HG03571 (cell line): Measurements from ENCODE around the gene PAFAH1B2.
"Not testable (repeated sequence)": the region's sequence is repeated elsewhere in the genome, so short reads cannot be mapped to it uniquely, and the experiment has no call there.

Experiments
- ATAC-seq: cut with Tn5 transposase; IDR thresholded peaks from one replicate; pipeline ENCODE4 v1.9.1; 2021; ENCODE audit not compliant: unreplicated experiment

The PAFAH1B2 gene

DNA sequence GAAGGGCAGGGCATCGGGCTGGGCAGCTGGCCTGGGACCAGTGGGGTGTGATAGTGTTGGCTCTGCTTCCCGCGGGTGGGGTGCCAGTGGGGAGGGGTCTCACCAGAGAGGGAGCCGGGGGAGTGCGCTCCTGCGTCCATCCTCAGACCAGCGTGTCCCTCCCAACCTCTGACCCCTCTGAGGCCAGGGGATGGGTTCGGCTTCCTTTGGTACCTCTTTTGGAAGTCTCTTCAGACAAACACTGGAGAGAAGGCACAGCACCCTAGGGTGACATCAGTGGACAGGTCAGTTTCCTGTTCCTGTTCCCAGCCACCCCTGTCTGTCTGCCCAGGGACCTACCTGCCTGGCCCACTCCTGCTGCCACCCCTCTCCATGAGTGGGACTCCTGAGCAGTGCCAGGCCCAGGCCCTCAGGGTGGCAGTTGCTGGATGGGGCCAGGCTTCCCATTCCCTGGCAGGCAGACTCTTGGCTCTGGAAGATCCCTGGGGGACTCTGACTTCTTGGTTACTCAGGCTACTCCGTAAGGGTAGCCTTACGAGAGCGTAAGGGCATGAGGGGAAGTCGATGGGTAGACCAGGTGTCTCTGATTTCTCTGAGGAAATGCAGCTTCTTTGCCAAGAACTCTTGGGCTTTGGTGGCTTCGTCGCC is 57.7 kb downstream of the PAFAH1B2 start:
- ATAC-seq: no peak

DNA sequence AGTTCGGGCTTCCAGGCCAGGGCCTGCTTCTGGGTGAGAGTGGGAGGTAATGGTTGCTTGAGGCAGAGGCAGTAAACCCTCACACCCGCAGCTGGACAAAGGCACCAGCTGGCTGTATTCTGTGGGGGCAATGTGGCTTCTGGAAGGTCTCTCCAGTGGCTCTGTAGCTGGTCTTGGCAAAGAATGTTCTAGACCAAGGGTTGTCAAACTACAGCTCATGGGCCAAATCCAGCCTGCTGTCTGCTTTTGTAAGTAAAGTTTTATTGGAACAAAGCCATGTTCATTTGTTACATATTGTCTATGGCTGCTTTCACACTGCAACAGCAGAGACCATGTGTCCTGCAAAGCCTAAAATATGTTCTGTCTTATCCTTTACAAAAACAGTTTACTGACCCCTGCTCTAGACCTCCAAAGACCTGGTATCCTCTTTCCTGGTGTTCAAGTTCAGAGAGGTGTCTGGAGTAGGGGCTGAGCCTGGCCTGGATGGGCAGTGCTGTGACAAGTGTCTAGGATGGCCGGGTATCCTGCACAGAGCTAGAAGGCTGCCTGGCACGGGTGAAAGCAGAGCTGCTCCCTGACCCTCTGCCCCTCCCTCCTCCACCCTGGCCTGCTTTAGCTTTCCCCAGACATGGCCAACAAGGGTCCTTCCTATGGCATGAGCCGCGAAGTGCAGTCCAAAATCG is 58.4 kb downstream of the PAFAH1B2 start:
- no peak for ATAC-seq

DNA sequence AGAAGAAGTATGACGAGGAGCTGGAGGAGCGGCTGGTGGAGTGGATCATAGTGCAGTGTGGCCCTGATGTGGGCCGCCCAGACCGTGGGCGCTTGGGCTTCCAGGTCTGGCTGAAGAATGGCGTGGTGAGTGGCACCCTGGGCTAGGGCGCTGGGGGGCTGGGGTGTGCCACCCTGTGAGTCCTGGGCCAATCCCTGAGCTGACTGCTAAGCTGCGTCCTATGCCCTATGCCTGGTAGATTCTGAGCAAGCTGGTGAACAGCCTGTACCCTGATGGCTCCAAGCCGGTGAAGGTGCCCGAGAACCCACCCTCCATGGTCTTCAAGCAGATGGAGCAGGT is 59.0 kb downstream of the PAFAH1B2 start:
- ATAC-seq: no peak

DNA sequence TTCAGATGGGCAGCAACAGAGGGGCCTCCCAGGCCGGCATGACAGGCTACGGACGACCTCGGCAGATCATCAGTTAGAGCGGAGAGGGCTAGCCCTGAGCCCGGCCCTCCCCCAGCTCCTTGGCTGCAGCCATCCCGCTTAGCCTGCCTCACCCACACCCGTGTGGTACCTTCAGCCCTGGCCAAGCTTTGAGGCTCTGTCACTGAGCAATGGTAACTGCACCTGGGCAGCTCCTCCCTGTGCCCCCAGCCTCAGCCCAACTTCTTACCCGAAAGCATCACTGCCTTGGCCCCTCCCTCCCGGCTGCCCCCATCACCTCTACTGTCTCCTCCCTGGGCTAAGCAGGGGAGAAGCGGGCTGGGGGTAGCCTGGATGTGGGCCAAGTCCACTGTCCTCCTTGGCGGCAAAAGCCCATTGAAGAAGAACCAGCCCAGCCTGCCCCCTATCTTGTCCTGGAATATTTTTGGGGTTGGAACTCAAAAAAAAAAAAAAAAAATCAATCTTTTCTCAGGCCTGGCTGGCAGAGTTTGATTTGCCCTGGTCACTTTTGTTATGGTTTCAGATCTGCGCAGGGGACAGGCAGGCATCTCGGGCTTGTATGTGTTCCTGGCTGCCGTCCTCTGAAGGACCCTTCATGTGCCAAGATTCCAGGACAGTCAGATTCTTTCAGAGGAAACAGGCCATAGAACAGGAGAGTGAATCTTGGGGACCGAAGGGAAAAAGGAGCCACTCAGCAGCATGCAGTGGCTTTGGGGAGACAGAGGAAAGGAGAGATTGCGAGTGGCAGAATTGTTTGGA is 60.4 kb downstream of the PAFAH1B2 start:
- no peak for ATAC-seq

DNA sequence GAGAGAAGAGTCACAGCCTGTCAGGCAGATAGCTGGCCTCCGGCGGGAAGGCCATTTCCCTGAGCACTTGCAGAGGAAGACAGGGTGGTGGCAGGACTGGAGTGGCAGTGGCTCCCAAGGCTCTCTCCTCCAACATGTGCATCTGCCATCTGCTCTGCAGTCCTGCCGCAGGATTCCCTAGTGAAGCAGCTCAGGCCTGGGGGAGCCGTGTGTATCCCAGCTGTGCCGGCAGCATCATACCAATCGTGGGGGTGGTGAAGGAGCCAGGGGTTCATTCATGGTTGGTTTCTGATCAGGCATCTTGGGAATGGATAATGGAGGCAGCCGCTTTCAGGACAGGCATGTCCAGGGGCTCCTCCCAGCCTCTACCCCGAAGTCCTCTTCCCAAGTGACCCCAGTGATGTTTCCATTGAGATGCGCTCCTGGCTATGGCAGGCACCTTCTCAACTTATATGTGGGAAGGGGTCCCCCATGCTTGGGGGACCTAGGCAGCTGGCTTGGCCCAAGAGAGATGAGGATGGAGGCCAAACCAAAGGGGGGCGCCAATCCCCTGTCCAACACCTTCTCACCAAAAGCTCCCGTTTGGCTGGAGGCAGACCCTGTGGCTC is 61.2 kb downstream of the PAFAH1B2 start:
- no peak for ATAC-seq

DNA sequence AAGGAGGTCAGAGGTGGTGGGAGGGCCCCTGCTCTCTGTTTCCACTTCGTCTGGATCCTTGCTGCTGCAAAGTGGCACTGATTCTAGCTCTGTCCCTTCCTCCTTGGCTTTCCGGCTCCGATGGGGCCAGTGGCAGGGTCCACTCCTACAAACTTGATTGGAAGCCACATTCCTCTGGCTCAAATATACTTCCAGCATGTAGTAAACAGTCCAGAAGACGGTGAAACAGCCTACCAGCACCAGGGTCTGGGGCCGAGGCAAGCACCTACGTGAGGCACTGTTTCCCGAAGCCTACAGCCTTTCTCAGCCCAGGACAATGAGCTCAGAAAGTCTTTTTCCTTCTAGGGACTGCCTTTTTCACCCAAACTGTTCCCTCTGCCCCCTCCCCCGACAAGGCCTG is 62.0 kb downstream of the PAFAH1B2 start:
- not testable (repeated sequence) for ATAC-seq

DNA sequence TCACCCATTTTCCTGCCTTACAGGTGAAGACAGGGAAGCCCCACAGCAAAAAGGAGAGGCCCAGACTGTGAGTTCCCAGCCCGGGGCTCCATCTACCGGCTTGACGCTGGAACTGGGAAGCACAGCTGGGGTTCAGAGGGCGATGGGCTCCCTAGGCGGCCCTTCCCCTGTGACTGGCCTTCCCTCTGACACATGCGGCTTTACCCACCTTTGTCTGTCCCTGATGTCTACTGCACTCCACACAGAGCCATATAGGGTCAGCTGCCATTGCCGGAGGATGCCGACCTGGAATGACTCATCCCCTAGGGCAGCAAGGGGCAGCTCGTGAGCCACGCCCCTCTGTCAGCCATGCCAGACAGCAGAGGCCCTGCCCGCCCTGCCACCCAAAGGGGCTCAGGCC is 62.8 kb downstream of the PAFAH1B2 start:
- ATAC-seq: not testable (repeated sequence)

DNA sequence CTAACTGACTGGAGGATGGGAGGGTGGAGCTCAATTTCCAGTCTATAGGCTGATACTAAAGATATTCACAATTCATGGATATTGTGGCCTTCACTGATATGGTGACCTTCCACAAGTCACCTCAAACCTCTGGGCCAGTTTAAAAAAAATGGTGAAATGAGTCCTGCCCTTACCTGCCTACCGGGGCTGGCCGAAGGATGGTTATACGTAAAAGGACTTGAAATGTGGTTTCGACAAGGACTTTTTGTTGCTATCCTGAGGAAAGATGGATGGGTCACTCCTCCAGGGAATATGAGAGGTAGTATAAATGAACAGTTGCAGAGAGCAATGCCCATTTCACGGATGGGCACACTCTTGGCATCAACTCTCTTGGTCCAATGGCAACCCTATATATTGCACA is 63.4 kb downstream of the PAFAH1B2 start:
- not testable (repeated sequence) for ATAC-seq

DNA sequence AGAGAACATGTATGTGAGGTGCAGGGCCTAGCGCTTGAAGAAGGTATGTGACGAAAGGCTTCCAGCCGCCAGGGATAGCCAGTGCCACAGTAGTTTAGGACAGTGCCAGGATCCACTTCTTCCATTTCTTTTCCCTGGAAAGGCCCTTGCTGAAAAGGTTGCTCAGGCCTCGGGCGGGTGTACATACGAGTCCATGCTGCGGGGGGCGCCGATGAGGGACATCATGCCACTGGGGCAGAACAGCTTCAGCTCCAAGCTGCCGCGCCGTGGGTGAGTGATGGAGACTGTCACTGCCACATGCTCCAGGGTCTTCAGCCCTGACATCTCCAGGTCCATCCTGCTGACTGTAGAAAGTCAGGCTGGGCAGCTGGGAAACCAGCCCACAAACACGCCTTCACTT is 64.6 kb downstream of the PAFAH1B2 start:
- not testable (repeated sequence) for ATAC-seq

DNA sequence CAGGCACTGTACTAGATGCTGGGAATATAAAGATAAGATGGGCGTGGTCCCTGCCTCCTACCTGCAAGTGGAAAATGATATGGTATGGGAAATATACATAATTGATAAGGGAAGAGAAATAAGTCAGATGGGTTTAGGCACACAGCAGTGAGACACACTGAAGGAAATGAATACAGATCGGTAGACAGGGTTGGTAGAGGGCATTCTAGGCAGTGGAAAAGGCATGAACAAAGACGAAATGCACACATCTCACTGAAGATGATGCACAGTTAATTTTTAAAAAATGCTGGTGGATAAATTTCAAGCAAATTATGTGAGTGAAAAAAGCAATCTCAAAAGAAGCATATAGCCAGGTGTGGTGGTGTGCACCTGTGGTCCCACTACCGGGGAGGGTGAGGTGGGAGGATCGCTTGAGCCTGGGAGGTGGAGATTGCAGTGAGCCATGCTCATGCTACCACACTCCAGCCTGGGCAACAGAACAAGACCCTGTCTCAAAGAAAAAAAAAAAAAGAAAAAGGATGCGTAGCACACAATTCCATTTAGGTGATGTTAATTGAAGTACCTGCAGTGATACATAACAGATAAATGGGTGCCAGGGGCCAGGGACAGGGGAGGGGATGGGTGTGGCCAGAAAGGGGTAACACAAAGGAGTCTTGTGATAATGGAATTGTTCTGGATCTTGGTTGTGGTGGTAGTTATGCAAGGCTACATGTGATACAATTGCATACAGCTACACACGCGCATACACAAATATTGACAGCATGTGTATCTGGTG is 65.5 kb downstream of the PAFAH1B2 start:
- ATAC-seq: not testable (repeated sequence)

DNA sequence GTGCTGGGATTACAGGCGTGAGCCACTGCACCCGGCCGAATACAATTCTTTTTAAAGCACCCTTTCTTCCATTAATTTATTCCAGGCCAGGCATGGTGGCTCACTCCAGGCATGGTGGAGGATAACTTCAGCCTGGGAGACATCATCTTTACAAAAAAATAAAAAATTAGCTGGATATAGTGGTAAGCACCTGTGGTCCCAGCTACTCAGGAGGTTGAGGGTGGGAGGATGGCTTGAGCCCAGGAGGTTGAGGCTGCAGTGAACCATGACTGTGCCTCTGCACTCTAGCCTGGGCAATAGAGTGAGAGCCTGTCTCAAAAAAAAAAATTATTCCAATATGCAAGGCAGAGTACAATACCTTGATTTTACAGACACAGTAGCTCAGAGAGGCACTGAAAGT is 66.5 kb downstream of the PAFAH1B2 start:
- no peak for ATAC-seq

DNA sequence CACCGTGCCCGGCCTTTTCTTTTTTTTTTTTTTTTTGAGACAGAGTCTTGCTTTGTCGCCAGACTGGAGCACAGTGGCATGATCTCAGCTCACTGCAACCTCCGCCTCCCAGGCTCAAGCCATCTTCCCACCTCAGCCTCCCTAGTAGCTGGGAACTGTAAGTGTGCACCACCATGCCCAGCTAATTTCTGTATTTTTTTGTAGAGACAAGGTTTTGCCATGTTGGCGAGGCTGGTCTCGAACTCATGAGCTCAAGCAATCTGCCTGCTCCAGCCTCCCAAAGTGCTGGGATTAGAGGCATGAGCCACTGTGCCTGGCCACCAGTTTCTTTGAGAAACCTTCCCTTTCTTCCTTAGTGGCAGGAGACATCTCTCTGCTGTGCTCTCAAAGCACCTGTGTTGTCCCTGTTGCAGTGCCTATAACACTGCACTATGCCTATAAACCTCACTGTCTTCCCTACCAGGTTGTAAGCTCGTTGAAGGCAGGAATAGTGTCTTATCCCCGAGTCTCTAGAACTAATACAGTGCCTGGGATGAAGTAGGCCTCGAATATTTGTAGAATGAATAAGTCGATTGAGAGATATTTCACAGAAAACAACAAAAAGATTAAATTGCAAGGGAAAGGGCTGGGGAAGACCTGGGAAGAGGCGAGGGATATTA is 68.7 kb downstream of the PAFAH1B2 start:
- no peak for ATAC-seq

DNA sequence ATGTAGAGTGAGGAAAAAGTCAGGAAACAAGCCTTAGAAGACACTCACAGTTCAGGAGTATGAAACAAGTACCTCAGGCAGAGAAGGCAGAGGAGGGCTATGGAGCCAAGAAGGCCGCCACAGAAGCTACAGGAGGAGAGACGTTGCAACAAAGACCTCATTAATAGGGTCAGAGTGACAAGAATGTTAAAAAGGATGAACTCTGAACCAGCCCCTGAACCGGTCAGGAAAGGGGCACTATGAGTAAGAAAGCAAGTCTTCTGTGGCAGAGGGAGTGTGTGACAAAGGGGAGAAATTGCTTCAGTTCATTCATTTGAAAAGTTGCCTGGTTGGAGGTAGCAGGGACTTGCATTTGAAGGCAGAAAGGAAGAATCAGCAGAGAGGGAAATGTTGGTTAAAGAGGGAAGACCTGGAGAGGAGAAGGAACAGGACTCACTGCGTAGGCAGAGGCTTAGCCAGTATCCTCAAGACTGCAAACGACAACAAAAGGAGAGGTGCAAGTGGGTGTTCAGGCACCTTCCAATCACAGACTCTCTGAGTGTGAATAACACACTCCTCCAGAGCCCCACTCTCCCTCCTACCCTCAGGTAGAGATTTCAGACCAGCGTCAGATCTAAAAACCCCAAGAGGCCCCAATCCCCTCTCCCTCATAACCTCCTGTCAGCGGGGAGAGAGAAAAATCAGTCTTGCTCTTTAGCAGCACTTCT is 70.5 kb downstream of the PAFAH1B2 start:
- ATAC-seq: no peak

DNA sequence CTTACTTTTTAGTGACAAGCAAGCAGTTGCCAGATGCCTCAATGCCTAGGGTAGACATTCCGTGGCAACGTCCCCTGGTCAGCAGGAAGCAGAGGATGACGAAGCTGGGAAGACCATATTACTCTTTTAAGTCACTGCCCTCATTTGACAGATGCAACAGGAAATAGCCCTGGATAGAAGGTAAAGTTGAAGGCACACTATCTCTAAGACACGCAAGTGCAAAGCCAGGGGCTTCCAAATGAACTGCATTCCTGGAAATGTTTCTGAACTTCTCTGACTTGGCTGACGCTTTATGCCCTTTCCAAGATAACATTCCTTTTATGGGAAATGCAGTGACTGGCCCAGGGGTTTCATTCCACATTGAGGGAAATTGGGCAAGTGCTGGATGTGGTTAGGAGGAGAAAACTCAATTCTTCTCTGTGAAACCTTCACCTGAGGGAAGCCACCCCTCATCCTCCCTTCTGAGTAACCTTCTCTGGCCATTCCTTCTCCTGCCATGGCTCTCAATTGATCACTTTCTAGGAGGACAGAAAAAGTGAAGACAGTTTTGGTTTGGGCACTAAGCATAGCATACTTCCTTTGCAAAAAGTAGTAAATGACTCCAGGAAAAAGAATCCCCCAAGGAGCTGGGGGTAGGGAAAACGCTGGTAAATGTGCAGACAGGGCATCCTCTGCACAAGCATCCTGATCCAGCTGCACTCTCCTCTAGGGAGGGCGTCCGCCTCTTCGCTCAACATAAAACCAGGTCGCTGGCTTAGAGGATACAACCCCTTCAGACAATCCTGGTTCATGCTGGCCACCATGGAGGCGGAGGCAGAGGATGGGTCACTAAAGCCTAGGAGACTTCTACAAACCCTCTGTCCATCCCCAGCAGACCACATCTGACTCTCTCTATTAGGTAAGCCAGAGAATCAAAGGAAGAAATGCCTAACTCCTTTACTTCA is 73.3 kb downstream of the PAFAH1B2 start:
- no peak for ATAC-seq

DNA sequence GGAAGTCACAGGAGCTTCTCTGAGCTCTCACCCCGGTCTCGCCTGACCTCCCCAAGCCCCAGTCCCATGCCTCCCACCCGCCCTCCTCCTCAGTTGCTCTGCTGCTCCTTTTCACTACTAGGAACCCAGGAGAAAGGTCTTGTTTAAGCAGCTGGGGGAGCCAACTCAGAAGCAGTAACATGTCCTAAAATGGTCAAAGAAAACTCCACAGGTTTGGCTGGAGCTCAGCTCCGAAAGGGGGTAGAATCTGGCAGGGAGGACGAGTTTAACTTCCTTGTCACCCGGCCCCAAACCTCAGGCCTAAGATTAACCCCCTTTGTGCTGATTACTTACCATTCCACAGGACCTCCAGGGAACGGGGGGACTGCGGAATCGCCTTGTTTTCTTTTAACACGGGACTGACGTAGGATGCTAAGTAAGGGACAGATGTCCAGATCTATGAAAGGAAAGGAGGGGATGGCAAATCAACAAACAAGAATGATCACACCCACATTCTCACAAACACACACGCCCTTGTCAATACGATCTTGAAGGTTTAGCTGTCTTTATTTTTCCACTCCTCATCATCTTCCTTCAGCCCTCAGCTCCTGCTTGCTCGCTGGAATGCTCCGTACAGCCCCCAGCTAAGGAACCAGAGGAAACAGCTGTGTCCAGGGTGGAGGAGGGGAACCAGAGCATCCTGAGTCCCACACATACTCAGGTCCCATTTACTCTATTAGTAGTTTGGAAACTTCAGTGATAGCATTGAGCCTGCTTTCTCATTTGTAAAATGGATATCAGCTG is 74.2 kb downstream of the PAFAH1B2 start:
- no peak for ATAC-seq

DNA sequence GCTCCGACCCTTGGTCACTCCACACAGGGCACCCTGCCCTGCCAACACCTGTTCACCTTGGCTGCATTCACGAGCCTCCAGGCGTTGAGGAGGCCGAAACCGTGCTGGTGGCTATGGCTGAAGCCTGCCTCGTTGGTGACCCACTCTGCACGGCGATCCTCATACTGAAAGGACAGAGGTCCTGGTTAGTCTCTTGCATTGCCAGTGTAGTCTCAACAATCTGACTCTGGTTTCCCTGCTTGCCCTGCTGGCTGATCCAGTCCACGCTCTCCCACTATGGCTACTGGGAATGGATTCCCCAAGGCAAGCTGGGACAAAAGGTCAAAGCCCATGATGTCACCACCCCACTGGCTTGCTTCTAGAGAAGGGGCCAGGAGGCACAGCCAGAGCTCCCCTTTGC is 74.9 kb downstream of the PAFAH1B2 start:
- no peak for ATAC-seq

DNA sequence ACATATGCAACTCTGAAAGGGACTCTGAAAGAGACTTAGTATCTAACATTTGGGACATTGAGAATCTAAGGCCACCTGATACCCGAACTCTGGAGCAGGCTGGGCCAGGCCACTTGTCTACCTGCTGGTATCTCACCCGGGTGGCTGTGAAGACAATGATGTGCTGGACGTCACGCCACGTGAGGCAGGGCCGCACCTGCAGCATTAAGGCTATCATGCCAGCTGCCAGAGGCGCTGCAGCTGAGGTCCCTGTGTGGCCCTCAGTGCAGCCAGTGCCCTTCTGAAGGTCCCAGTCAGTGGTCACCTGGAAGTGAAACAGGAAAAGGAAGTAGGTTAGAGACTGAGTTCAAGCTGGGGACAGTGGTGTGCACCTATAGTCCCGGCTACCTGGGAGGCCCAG is 75.4 kb downstream of the PAFAH1B2 start:
- ATAC-seq: no peak

DNA sequence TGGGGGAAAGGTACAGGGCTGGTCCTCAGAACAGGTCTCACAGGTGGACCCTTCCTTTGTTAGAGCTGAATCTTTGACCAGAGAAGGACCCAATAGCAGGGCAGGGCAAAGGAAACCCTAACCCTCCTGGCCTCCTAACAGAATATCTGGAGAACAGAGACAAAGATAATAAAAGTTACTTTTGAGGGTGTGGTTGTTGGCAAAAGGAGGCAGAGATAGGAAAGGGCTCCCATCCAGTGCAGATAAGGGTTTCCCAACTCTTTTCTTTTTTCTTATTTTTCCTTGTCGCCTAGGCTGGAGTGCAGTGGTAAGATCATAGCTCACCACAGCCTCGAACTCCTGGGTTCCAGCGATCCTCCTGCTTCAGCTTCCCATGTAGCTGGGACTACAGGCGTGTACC is 75.9 kb downstream of the PAFAH1B2 start:
- no peak for ATAC-seq
